IPS DF 6.9 (cell line): Measurements from ENCODE around the gene CALML3.

Experiments
- DNase-seq: peaks from one replicate; pipeline ENCODE4 v3.0.0-alpha.2; 2013; ENCODE audit warnings: low read depth, low spot score
- H3K27ac ChIP-seq: one replicate; pipeline ENCODE4 v1.5.1; 2013; ENCODE audit warnings: low read length, control low read depth
- H3K27me3 ChIP-seq: 2 replicates; pipeline ENCODE4 v1.6.1; 2013; ENCODE audit warnings: mild to moderate bottlenecking, low read length; ENCODE audit not compliant: control insufficient read depth, insufficient read depth
- H3K36me3 ChIP-seq: 2 replicates; pipeline ENCODE4 v1.6.1; 2013; ENCODE audit warnings: low read length; ENCODE audit not compliant: control insufficient read depth, insufficient read depth
- H3K4me1 ChIP-seq: 2 replicates; pipeline ENCODE4 v1.6.1; 2013; ENCODE audit warnings: low read length; ENCODE audit not compliant: control insufficient read depth, insufficient read depth
- H3K4me3 ChIP-seq: 2 replicates; pipeline ENCODE4 v1.5.1; 2013; ENCODE audit warnings: mild to moderate bottlenecking, low read length
- H3K9me3 ChIP-seq: 2 replicates; pipeline ENCODE4 v1.6.1; 2013; ENCODE audit warnings: low read length, inconsistent platforms; ENCODE audit not compliant: control insufficient read depth, insufficient read depth
- WGBS: extraction: QIAGEN DNeasy Blood & Tissue Kit; methylation state at CpG from one replicate; pipeline ENCODE4 v1.1.7; 2013; ENCODE audit warnings: mixed read lengths, missing lambda C conversion rate; ENCODE audit not compliant: insufficient read length, insufficient coverage; 5-methylcytosine and 5-hydroxymethylcytosine counted together

The CALML3 gene

GRCh38 chr10:5482016-5482415 lies 42.7 kb upstream of the CALML3 start:
- no peak overlapping the region for H3K4me3 ChIP-seq
- WGBS: no CpG with 5 or more reads among the region's 9 CpGs

GRCh38 chr10:5484205-5484604 lies 40.6 kb upstream of the CALML3 start:
- Histone ChIP-seq H3K36me3 (no peaks in the 10 kb centered on the region), H3K4me1 (no peaks in the 10 kb centered on the region)
- WGBS: no CpG with 5 or more reads among the region's 3 CpGs

More at GRCh38 chr10:5482016-5482415, 42.7 kb upstream of the CALML3 start:
- Histone ChIP-seq H3K27ac (no peak overlapping the region), H3K36me3 (no peaks in the 10 kb centered on the region), H3K9me3 (no peaks in the 10 kb centered on the region), H3K4me1 (peaks cover 2% of the 10 kb centered on the region), H3K27me3 (no peaks in the 10 kb centered on the region)
- no peak for DNase-seq

GRCh38 chr10:5485290-5485689 lies 39.5 kb upstream of the CALML3 start:
- Histone ChIP-seq H3K4me3 (no peak overlapping the region), H3K36me3 (no peaks in the 10 kb centered on the region), H3K27ac (no peak overlapping the region), H3K4me1 (no peaks in the 10 kb centered on the region), H3K27me3 (no peaks in the 10 kb centered on the region), H3K9me3 (no peaks in the 10 kb centered on the region)
- no peak for DNase-seq
- no CpG with 5 or more reads among the region's 14 CpGs for WGBS

More at GRCh38 chr10:5484205-5484604, 40.6 kb upstream of the CALML3 start:
- DNase-seq: no peak
- no peaks in the 10 kb centered on the region for H3K27me3 ChIP-seq
- no peaks in the 10 kb centered on the region for H3K9me3 ChIP-seq
- no peak overlapping the region for H3K27ac ChIP-seq
- H3K4me3 ChIP-seq: no peak overlapping the region

GRCh38 chr10:5485948-5486852 lies 38.6 kb upstream of the CALML3 start:
- Histone ChIP-seq H3K9me3 (no peaks in the 10 kb centered on the region), H3K27ac (no peak overlapping the region)
- no CpG with 5 or more reads among the region's 13 CpGs for WGBS

GRCh38 chr10:5486853-5487235 lies 37.9 kb upstream of the CALML3 start:
- Histone ChIP-seq H3K27ac (no peak overlapping the region), H3K27me3 (no peaks in the 10 kb centered on the region), H3K9me3 (no peaks in the 10 kb centered on the region), H3K4me3 (no peak overlapping the region), H3K4me1 (no peaks in the 10 kb centered on the region), H3K36me3 (no peaks in the 10 kb centered on the region)
- no CpG with 5 or more reads among the region's 9 CpGs for WGBS
- no peak for DNase-seq

More at GRCh38 chr10:5485948-5486852, 38.6 kb upstream of the CALML3 start:
- Histone ChIP-seq H3K27me3 (no peaks in the 10 kb centered on the region), H3K36me3 (no peaks in the 10 kb centered on the region), H3K4me3 (no peak overlapping the region), H3K4me1 (no peaks in the 10 kb centered on the region)
- no peak for DNase-seq

GRCh38 chr10:5488272-5489161 lies 36.2 kb upstream of the CALML3 start:
- no peak for DNase-seq
- Histone ChIP-seq H3K36me3 (no peaks in the 10 kb centered on the region), H3K27me3 (no peaks in the 10 kb centered on the region), H3K9me3 (no peaks in the 10 kb centered on the region), H3K4me3 (no peak overlapping the region), H3K27ac (no peak overlapping the region), H3K4me1 (no peaks in the 10 kb centered on the region)
- no CpG with 5 or more reads among the region's 27 CpGs for WGBS

GRCh38 chr10:5490032-5490431 lies 34.7 kb upstream of the CALML3 start:
- DNase-seq: no peak
- WGBS: no CpG with 5 or more reads among the region's 4 CpGs
- H3K27ac ChIP-seq: no peak overlapping the region
- no peaks in the 10 kb centered on the region for H3K27me3 ChIP-seq
- H3K4me1 ChIP-seq: no peaks in the 10 kb centered on the region
- no peak overlapping the region for H3K4me3 ChIP-seq
- no peaks in the 10 kb centered on the region for H3K36me3 ChIP-seq
- H3K9me3 ChIP-seq: no peaks in the 10 kb centered on the region

GRCh38 chr10:5490698-5491464 lies 33.9 kb upstream of the CALML3 start:
- H3K36me3 ChIP-seq: no peaks in the 10 kb centered on the region
- no CpG with 5 or more reads among the region's 10 CpGs for whole genome bisulfite sequencing
- no peaks in the 10 kb centered on the region for H3K4me1 ChIP-seq
- H3K27me3 ChIP-seq: no peaks in the 10 kb centered on the region
- no peak overlapping the region for H3K27ac ChIP-seq
- H3K9me3 ChIP-seq: no peaks in the 10 kb centered on the region
- no peak for DNase-seq
- H3K4me3 ChIP-seq: no peak overlapping the region

- Histone ChIP-seq H3K36me3 (no peaks in the 10 kb centered on the region), H3K4me3 (no peak overlapping the region), H3K4me1 (no peaks in the 10 kb centered on the region), H3K27me3 (no peaks in the 10 kb centered on the region), H3K9me3 (no peaks in the 10 kb centered on the region), H3K27ac (no peak overlapping the region)
- no CpG with 5 or more reads among the region's 7 CpGs for WGBS
- no peak for DNase-seq
These were observed 33.3 kb upstream of the CALML3 start for GRCh38 chr10:5491477-5491876.

- Histone ChIP-seq H3K27ac (no peak overlapping the region), H3K4me3 (no peak overlapping the region), H3K27me3 (no peaks in the 10 kb centered on the region), H3K36me3 (no peaks in the 10 kb centered on the region), H3K9me3 (no peaks in the 10 kb centered on the region), H3K4me1 (no peaks in the 10 kb centered on the region)
- no CpG with 5 or more reads among the region's 4 CpGs for WGBS
- DNase-seq: no peak
These were observed 32.4 kb upstream of the CALML3 start for GRCh38 chr10:5492322-5492855.
